NCI-H2196 (cell line): ENCODE measurements around the gene LYPD6B.

Experiments used
- DNase-seq: peaks from one replicate; lab custom pipeline; 2025; ENCODE audit not compliant: unreplicated experiment; lab: John Stamatoyannopoulos, UW

LYPD6B gene

DNA sequence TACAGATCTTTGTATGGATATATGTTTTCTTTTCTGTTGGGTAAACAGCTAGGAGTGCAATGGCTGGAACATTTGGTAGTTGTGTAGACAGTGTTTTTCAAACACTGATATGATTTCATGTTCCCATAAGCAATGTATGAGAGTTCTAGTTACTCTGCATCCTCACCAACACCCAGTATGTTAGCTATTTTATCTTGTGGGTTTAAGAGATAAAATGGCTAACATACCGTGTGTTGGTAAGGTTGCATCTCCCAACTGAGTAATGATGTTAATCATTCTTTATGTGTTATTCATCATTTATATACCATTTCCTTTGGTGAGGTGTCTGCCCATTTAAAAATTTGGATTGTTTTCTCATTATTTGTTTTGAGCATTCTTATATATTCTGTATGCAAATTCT, 65.7 kb downstream of the LYPD6B start:
- no peak for DNase-seq

DNA sequence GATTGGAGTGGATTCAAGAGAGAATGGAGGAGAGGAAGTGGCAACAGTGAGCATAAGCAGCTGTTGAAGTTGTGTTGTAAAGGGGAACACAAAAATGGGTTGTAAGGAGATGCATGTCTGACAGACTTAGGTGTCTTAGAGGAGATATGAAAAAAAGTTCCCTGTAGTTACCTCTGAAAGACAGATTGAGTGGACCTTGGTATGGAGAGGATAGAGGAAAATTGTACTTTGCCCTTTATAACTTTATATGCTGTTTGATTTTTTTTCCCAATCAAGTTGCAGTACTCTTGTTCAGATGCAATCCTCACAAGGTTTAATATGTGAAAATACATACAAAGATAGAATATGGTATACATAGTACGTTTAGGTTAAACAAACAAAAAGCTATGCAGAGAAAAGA, 73.6 kb downstream of the LYPD6B start:
- no peak for DNase-seq

DNA sequence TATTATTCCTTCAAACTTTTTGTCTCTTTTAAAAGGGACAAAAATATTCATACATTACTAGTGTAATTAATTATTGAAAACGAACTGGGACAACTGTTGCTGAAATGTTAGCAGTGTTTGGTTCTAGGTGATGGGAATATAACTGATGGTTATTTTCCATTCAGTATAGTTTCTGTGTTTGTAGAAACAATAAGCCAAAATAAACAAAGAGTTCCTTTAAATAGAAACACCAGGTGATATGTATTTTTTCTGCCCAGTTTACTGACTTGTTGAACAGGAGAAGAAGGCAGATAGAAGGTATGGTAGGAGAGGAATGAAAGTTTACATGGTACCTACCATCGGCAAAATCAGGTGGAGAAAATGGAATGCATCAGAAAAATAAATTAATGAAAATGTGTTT, 74.2 kb downstream of the LYPD6B start:
- DNase-seq: no peak

DNA sequence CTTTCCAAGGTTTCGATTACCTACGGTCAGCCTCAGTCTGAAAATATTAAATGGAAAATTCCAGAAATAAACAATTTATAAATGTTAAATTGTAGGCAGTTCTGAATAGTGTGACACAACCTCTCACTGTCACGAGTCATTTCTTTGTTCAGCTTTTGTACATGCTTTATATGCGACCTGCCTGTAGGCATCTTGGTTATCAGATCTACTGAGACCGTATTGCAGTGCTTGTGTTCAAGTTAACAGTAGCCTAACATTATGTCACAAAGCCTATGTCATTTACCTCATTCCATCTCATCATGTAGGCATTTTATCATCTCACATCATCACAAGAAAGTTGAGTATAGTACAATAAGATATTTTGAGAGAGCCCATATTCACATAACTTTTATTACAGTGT, 77.3 kb downstream of the LYPD6B start:
- no peak for DNase-seq

DNA sequence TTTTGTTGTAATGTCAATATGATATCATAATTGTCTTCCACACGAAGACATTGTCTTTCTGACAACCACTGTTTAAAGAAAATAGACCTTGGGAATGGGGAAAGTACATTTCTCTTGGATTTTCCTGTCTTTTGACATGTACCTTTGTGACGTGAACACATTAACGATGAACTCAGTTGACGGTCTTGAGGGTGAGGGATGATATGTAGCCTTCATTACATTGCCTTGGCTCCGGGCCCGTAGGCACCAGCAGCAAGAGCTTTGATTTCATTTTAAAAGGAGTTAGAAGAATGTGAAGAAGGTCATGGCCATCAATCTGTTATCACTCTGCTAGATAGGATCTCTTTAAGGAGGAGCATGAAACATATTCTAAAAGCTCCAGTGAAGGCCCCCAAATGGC, 80.9 kb downstream of the LYPD6B start:
- no peak for DNase-seq

DNA sequence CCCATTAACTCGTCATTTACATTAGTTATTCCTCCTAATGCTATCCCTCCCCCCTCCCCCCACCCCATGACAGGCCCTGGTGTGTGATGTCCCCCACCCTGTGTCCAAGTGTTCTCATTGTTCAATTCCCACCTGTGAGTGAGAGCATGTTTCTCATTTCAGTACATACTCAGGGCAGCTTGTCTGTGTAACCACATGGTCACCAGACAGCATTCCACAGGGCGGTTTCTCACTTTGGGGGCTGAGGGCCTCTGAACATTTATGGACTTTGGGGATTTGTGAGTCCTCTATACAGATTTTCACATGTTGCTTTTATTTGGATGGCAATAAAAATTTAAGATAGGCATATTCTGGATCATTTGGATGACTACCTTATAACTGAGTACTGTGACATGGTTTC, 84.0 kb downstream of the LYPD6B start:
- DNase-seq: no peak

DNA sequence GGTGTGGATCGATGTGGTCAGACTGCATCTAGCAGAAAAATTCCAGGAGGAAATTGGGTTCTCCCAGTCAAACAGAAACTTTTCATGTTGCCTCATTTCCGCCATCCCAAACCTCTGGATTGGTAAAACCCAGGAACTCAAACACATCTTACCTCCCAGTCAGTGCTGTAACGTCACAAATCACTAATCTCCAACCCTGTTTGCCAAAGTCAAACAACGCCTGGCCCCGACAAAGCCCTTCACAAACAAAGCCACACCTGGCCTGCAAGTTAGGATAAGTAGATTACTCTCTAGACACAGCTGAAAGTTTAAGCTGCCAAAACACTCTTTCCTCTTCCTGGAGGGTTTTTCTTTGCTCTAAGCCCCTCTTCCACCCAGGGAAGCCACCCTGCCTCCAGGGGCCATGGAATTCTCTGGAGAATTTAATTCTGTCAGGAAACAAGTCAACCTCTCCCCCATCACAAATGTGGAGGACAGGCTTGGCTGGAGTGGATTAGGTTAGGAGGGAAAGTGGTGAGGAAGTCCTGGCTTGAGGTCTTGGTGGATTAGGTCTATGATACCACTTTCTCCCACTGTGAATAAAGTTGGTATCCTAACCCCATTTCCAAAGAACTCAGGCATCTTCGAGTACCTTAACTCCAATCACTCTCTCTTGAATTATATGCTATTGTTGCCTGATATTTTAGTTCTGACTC, 86.7 kb downstream of the LYPD6B start:
- DNase-seq: no peak

DNA sequence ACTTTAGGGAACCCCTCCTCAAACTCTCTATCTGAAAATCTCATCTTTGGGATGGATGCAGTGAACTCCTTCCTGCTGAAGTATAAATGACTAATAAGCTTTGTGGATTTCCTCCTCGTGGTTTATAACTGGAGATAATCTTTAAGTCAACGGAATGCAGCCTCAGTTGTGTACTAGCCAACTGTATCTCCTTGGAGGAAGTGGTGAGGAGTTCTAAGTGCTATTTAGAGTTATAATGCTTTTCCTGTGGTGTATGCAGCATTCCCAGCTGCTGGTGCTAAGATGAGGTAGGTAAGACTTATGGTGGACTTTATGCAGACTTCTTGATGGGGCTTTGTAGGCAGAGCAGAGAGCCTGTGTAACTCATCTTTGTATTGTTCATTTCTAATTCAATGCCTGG, 90.9 kb downstream of the LYPD6B start:
- DNase-seq: no peak

DNA sequence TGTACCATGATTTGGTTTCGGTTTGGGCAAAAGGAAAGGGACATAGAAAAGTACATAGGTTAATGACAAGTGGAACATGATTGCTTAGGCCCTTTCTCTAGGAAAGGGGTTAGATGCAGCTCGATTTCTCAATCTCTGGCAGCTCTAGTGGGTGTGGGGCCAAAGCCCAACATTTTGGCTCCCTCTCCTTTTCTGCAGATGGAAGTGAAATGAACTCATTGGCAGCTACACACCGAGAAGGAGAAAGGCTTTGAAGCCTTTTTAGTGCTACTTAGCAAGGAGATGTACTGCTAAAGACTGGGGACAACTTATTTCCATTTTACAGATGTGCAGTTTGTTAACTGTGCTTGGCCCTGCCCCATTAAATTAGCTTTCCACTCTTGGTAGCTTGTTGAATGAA, 93.8 kb downstream of the LYPD6B start:
- no peak for DNase-seq

DNA sequence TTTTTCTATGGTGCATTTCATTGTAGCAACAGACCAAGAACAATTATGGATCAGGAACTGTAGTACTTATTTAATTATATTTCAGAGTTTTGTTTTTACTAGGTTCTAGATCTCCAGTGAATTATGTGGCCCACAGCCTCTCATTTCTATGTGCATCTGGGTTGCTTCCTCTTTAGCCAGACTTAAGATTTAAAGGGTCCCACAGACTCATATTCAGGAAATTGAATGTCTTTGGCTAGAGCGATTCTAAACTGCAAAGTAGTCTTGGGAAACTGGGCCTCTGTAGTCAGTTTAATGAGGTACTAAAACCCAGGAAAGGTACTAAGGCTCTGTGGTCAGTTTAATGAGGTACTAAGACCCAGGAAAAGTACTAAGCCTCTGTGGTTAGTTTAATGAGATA, 94.4 kb downstream of the LYPD6B start:
- no peak for DNase-seq

DNA sequence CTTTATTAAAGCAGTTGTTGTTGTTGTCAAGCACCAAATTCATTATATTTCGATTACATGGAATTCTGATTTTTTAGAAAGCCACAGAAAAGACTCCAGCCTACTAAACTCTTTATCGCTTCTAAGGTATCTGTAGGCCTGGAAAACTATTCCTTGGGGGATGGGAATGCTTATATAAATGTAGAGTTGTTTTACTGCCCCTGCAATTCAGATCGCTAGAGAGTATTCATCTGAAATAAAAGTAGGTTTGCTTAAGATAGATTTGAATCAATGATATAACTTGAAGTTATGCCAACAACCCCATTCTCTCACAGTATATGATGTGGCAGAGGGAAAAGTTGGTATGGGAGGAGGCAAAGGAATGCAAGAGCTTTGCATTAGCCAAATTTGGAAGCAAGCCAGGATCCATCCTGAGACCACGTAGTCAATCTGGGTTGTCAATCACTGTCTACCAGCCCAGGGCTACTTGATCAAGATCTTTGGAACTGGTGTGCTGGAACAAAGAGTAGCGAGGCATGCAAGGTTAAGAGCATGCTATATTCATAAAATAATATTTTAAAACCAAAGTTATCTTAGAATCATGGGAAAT, 95.9 kb downstream of the LYPD6B start:
- no peak for DNase-seq

DNA sequence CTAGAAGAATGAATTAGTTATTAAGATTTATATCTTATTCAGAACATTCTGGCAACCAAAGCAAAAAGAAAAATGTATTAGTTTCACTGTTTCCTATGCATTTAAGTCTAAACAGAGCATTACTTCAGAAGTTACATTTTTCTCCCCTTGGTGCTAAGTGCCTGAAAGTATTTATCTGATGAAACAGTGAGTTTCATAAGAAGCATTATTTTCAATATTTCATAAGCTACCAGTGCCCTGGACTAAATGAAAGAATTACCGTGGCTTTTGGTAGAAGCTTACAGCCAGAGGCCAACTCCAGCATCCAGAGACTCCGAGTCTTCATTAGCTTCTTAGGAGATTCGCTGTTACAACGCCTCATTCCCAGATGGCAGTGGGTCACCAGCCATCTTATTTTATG, 97.6 kb downstream of the LYPD6B start:
- no peak for DNase-seq

DNA sequence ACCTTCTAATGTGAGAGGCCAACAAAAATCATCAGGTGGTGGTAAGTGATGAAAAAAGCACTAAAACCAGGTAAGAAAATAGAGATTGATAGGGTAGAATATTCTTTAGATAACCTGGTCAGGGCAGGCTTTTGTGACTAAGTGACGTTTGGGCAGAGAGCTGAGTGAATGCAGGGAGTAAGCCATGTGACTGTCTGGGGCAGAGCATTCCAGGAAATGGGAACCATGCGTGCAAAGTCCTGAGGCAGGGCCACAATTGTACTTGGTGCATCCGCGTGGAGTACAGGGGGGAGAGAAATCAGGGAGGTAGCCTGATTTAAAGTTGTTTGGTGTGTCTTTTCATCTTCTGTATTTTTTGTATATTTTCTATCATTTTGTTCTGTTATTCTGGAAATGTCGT, 102.5 kb downstream of the LYPD6B start:
- DNase-seq: no peak

DNA sequence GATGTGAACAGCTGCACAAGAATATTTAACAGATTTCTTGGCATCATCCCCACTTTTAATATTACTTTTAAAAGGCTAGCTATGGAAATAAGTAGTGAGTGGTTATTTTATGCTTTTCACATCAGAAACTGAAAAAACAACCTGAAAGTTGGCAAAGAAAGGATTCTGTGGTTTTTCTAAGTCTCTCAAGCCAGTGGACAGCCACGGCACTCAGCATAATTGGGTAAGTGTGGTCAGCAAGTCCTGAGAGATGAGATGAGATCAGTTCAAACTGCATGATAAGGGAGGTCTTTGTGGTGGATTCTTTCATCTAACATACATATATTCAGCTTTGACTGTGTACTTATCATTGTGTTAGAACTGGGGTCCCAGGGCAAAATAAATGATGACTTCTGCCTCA, 105.2 kb downstream of the LYPD6B start:
- DNase-seq: no peak

DNA sequence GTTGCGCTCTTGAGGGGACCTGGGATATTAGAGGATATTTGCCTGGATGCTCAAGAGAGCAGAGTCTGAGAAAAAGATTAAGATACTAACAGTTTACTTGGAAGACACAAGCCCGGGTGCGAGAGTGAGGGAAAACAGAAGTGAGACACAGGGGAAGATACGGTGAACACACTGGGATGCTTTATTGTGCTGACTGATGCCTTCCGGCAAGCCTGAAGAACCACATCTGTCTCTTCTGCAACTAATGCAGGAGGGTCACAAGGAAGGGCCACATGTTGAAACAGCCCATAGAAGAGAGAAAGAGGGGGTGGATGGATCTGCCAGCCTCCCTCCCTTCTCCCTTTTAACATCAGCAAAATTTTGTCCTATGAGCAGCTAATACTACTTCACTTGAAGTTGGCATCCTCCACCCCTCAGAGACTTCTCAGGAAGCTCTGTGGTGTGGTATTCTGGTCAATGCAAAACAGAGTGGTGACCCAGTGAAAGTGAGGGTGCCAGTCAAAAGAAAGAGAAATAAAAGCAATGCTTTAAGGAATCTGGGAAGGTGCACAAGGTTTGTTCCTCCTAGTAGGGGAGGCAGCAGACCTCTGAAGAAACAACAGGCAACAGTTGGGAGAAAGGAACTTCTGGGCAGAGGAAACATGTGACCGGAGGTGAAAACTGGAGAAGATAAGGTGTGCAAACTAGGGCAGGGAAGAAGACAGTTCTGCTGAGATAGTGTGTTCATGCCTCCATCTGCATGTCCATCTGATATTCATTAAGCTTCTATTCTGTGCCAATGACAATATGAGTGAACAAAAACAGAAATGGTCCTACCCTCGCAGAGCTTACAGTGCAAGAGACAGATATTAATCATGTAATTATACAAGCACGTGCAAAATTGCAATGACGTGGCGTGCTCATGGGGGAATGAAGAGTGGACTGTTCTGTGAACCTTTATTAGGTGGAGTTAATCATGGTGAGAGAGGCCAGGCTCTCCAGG, 107.1 kb downstream of the LYPD6B start:
- no peak for DNase-seq

DNA sequence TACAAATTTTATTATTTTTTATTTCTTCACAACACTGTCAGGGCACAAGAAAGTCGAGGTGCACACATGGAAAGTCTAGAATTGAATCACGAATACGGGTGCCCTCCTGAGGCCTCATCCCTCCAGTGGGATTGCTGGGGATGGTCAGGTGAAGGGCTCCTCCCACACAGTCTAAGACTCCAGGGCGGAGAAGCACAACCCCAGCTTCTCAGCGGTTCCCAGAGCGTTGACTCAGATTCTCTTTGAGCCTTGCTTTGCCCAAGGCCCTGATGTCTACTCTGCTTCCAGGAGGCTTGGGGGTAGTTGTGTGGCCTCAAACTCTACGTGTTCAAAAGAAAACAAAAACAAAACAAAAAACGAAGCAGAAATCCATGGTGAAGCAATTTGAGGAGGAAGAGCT, 108.4 kb downstream of the LYPD6B start:
- DNase-seq: no peak

DNA sequence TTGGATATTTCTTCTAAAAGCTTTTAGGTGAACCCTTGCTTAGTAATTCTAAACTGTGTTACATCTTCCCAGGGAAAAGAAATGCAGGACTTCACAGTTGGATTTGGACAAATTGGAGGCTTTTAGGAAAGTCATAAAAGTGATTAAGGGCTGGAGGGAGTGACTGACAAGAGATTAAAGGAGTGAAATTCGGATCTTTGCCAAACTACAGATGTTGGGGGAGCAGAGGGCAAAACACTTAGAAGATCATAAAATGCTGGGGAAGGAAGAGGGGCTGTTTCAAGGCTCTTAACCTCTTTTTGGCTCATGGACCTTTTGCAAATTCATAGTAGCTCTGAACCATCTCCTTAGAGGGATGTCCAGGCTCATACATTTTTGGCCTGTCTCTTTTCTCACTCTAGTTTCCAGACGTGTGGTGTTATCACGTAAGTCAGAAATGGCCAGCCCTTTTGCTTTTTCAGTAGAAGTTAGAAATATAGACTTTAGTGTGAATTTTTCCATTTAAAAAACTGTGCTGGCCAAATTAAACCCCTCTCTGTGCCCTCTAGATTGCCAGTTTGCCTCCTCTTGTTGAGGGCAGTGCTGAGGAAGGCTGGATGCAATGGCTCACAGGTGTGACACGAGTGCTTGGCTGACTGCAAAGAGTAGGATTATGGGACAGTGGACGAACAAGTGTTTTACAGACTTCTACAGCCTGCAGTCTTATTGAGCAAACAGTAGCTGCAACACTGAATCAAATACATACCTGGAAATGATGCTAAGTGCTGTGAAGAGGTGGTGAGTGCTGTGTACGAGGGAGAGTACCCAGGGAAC, 109.9 kb downstream of the LYPD6B start:
- DNase-seq: no peak

DNA sequence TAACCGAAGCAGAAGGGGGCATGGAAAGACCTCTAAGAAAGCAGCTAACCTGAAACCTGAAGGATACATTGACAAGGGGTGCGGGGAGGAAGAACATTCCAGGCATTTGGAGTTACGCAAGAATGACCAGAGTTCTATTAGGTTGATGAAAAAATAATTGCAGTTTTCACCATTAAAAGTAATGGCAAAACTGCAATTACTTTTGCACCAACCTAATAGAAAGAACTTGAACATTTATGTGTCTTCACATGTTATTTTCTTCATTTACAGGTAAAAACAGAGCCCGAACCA, 110.5 kb downstream of the LYPD6B start:
- DNase-seq: no peak

DNA sequence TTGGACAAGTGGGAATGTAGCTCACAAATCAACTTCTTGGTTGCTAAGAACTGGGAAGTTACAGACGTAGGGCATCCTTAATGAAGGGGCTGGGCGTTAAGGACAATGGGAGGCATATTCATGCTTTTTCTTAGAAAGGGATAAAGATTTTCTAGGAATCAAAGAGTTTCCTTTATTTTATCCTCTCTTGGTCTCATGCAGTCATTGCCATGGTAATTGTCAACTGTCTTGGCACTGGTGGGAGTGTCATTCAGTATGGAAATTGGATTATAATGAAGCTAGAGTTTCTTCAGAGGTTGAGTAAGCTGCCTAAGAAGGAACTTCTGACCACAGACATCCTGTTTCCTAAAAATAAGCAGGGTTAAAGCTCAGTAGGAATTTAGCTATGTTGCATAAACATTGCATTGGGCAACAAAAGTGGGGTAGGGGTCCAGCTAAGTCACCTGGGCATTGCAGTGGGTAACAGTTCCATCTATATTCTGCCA, 114.0 kb downstream of the LYPD6B start:
- no peak for DNase-seq

DNA sequence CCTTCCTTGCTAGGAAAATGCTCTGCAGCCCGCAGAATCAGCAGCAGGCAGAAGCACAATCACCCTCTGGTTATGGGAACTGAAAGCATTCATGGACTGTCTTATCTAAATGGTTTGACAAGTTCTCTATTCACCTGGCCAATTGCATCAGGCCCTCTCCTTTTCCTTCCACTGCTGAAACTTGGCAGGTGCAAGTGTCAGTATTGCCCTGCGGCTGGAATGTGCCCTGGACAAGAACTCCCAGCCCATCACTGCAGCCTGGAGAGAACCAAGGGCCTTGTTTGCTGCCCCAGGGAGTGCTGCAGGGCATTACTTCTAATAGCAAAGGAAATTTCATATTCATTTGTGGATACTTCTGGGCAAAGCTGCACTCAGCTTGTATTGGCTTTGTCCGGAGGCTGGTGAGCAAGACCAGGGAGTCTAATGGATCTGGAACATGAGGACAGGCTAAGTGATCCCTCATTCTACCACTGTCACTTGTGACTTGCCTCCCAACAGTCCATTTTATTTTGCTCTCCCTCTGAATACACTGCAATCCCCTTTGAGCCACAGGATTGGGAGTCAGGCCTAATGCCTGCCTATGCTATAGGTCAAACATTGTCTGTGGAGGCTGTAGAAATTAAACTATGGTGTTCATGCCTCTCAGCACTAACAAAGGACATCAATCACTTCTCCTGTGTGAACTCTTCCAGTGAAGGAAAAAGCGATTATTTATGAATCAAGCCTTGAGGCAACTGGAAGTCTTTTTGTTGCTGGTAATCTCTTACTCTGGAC, 116.9 kb downstream of the LYPD6B start:
- no peak for DNase-seq

DNA sequence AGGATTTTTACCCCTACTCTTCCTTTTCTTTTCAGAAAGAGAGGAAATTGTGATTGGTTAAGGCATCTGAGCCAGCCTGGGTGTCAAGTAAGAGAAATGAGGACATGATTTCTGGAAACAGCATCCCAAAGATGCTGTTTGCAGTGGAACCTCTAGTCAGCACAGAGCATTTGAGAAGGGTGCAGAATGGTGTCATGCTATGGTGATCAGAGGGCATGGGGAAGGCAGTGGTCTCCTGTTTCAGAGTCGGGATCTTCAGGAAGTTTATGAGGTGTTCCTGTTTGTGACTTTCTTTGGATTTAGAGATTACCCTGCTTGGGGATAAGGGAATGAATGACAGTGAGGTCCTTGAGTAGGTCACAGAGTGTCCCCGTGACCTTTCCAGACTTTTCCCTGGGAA, 117.5 kb downstream of the LYPD6B start:
- no peak for DNase-seq
